SU-DHL-6 (cell line): ENCODE measurements around the gene CCR2.

Source experiments
- H2AFZ ChIP-seq: fragments of 200-600 bp; sonication (generic); 2 replicates; pipeline ENCODE4 v1.6.1; 2014; ENCODE audit warnings: low read depth, mild to moderate bottlenecking, moderate library complexity, mixed read lengths, antibody characterized with exemption, low read length; ENCODE audit not compliant: severe bottlenecking
- H3F3A ChIP-seq: fragments of 200-600 bp; shearing (Covaris generic); 2 replicates; pipeline ENCODE4 v1.6.0; 2016; ENCODE audit warnings: antibody characterized with exemption, mild to moderate bottlenecking; ENCODE audit not compliant: insufficient read depth
- H3K27ac ChIP-seq: fragments of 200-600 bp; sonication (generic); 2 replicates; pipeline ENCODE4 v1.5.1; 2016; ENCODE audit warnings: low read depth, mild to moderate bottlenecking, low read length, moderate library complexity, mixed read lengths
- H3K27me3 ChIP-seq: fragments of 200-600 bp; sonication (generic), shearing (Covaris generic); 2 replicates; pipeline ENCODE4 v1.6.0; 2014; ENCODE audit warnings: mild to moderate bottlenecking, low read length
- H3K36me3 ChIP-seq: fragments of 200-600 bp; sonication (generic); 2 replicates; pipeline ENCODE4 v1.6.1; 2014; ENCODE audit warnings: mild to moderate bottlenecking, low read length, mixed read lengths
- H3K4me2 ChIP-seq: fragments of 300-600, 200-600 bp; shearing (Covaris generic), sonication (generic); 2 replicates; pipeline ENCODE4 v1.6.0; 2014; ENCODE audit warnings: low read length, low read depth, mild to moderate bottlenecking; ENCODE audit not compliant: poor library complexity, severe bottlenecking
- H3K4me3 ChIP-seq: fragments of 200-600 bp; sonication (generic); 2 replicates; pipeline ENCODE4 v1.5.1; 2014; ENCODE audit warnings: antibody characterized with exemption, low read length, mild to moderate bottlenecking, mixed read lengths; ENCODE audit not compliant: insufficient read depth, poor library complexity, severe bottlenecking
- H3K79me2 ChIP-seq: fragments of 200-600 bp; sonication (generic); 2 replicates; pipeline ENCODE4 v1.6.1; 2014; ENCODE audit warnings: mild to moderate bottlenecking, low read length, moderate library complexity; ENCODE audit not compliant: insufficient read depth
- H3K9ac ChIP-seq: fragments of 200-600 bp; sonication (generic); 2 replicates; pipeline ENCODE4 v1.7.0; 2014; ENCODE audit warnings: mild to moderate bottlenecking, low read length
- H3K9me2 ChIP-seq: fragments of 200-600 bp; sonication (generic); replicated peaks from 2 replicates; pipeline ENCODE4 v1.6.1; 2014; ENCODE audit warnings: low read length; ENCODE audit not compliant: insufficient read depth
- H3K9me3 ChIP-seq: fragments of 200-600 bp; sonication (generic); 2 replicates; pipeline ENCODE4 v1.6.1; 2014; ENCODE audit warnings: low read length, mixed read lengths; ENCODE audit not compliant: insufficient read depth
- H4K20me1 ChIP-seq: fragments of 200-600 bp; sonication (generic); 2 replicates; pipeline ENCODE4 v1.6.1; 2014; ENCODE audit warnings: low read depth, mild to moderate bottlenecking, antibody characterized with exemption, low read length, moderate library complexity, mixed read lengths
- EZH2phosphoT487 ChIP-seq: fragments of 200-600 bp; sonication (generic), shearing (Covaris generic); conservative IDR thresholded peaks from 2 replicates; pipeline ENCODE4 v1.6.1; 2018; ENCODE audit warnings: mild to moderate bottlenecking, antibody characterized with exemption, low read length, moderate library complexity, mixed read lengths
- TF ChIP-seq, protein P1 (sequence below): fragments of 200-600 bp; sonication (generic); IDR thresholded peaks from one replicate; pipeline ENCODE4 v1.5.1; 2017; ENCODE audit warnings: antibody characterized with exemption, mild to moderate bottlenecking, low read length, moderate library complexity; ENCODE audit not compliant: insufficient read depth, poor library complexity, severe bottlenecking

CCR2 gene

DNA sequence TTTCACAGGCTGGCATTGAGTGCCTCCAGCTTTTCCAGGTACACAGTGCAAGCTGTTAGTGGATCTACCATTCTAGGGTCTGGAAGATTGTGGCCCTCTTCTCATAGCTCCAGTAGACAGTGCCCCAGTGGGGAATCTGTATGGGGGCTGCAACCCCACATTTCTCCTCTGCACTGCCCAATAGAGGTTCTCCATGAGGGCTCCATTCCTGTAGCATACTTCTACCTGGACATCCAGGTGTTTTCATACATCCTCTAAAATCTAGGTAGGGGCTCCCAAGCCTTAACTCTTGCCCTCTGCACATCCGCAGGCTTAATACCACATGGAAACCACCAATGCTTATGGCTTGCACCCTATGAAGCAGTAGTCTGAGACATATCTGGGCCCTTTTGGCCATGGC is 15.1 kb upstream of the CCR2 start:
- Histone ChIP-seq H3K4me3 (no peak overlapping the region), H3K27ac (no peak overlapping the region), H3K9me2 (no peaks in the 10 kb centered on the region), H3K27me3 (no peaks in the 10 kb centered on the region), H4K20me1 (no peaks in the 10 kb centered on the region), H3K79me2 (no peaks in the 10 kb centered on the region), H3K9ac (no peak overlapping the region), H3K36me3 (no peaks in the 10 kb centered on the region), H3F3A (no peaks in the 10 kb centered on the region), H3K4me2 (no peak overlapping the region), H2AFZ (no peak overlapping the region), H3K9me3 (peaks cover 17% of the 10 kb centered on the region; the same call in 1 of the 2 replicates)
- no peak for TF ChIP-seq EZH2phosphoT487
- TF ChIP-seq, protein P1, sequence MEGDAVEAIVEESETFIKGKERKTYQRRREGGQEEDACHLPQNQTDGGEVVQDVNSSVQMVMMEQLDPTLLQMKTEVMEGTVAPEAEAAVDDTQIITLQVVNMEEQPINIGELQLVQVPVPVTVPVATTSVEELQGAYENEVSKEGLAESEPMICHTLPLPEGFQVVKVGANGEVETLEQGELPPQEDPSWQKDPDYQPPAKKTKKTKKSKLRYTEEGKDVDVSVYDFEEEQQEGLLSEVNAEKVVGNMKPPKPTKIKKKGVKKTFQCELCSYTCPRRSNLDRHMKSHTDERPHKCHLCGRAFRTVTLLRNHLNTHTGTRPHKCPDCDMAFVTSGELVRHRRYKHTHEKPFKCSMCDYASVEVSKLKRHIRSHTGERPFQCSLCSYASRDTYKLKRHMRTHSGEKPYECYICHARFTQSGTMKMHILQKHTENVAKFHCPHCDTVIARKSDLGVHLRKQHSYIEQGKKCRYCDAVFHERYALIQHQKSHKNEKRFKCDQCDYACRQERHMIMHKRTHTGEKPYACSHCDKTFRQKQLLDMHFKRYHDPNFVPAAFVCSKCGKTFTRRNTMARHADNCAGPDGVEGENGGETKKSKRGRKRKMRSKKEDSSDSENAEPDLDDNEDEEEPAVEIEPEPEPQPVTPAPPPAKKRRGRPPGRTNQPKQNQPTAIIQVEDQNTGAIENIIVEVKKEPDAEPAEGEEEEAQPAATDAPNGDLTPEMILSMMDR, result no peak

DNA sequence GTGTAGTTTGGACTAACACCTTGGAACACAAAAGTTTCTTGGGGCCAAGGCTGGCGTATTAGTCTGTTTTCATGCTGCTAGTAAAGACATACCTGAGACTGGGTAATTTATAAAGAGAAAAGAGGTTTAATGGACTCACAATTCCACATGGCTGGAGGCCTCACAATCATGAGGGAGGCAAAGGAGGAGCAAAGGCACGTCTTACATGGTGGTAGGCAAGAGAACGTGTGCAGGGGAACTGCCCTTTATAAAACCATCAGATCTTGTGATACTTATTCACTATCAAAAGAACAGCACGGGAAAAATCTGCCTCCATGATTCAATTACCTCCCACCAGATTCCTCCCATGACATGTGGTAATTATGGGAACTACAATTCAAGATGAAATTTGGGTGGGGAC is 9.4 kb upstream of the CCR2 start:
- TF ChIP-seq, protein P1, result no peak
- no peak for TF ChIP-seq EZH2phosphoT487
- Histone ChIP-seq H3K4me3 (no peak overlapping the region), H3K9me3 (peaks cover 11% of the 10 kb centered on the region; the same call in 1 of the 2 replicates), H3K9ac (no peak overlapping the region), H3K27ac (no peak overlapping the region), H3K27me3 (no peaks in the 10 kb centered on the region), H3K36me3 (no peaks in the 10 kb centered on the region), H4K20me1 (no peaks in the 10 kb centered on the region), H2AFZ (no peak overlapping the region), H3K9me2 (no peaks in the 10 kb centered on the region), H3K4me2 (no peak overlapping the region), H3K79me2 (no peaks in the 10 kb centered on the region), H3F3A (no peaks in the 10 kb centered on the region)

DNA sequence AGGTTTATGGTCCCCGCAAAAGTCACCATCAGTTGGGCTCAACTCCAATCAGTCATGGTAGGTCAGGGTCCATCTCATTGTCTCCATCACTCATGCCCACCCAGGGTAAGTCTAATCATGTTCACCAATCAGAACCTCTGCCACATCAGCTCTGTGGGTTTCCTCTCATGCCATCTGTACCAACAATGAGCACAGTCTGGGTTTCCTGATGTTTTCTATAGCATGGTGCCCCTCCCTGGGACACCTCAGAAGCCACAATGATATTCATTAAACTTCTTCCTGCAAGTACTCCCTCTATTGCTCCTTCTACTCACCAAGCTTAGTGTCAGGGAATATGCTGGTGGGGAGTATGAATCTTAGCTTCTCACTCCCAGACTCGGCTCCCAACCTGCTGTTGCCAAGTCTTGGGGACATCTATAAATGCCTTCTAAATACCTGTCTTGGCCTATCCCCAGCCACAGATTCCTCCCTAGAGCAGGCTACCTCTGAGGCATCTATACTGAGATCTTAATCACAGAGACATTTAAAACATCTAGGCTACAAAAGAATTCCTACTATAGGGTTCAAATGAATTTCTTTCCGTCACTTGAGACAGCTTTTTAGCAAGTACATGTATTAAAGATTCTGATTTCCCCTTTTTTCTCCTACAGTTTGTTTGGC is 5.0 kb upstream of the CCR2 start:
- Histone ChIP-seq H3K9me2 (no peaks in the 10 kb centered on the region), H3K27me3 (no peaks in the 10 kb centered on the region), H3K36me3 (no peaks in the 10 kb centered on the region), H3K4me3 (no peak overlapping the region), H3K9ac (no peak overlapping the region), H4K20me1 (no peaks in the 10 kb centered on the region), H3K4me2 (no peak overlapping the region), H2AFZ (no peak overlapping the region), H3K79me2 (no peaks in the 10 kb centered on the region), H3F3A (no peaks in the 10 kb centered on the region), H3K9me3 (peaks cover 8% of the 10 kb centered on the region; the same call in 1 of the 2 replicates), H3K27ac (no peak overlapping the region)
- no peak for TF ChIP-seq EZH2phosphoT487
- TF ChIP-seq, protein P1, result no peak
